ENCODE measurements around the gene ARG1.

ARG1 gene

DNA sequence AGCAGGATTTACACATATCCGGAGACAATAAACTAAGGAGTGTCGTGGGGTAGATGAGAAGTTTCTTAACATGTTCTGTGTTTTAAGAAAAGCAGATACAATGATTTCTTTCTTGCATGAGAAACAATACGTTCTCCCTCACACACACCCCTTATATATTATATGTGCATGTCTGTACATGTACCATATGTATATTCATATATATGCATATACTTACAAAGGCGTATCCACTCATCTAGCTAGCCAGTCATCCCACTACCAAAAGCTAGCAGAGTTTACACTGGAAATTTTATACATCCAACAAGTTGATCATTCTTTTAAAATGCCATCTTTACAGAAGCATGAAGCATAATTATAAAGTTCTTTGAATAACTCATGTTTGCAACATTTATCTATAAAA, 14.9 kb downstream of the ARG1 start:
- no peak for DNase-seq

GRCh38 chr6:131588643-131589042, 15.6 kb downstream of the ARG1 start:
- no peak for DNase-seq

- DNase-seq = no peak
Observed at GRCh38 chr6:131592935-131593334, 19.9 kb downstream of the ARG1 start.

DNA sequence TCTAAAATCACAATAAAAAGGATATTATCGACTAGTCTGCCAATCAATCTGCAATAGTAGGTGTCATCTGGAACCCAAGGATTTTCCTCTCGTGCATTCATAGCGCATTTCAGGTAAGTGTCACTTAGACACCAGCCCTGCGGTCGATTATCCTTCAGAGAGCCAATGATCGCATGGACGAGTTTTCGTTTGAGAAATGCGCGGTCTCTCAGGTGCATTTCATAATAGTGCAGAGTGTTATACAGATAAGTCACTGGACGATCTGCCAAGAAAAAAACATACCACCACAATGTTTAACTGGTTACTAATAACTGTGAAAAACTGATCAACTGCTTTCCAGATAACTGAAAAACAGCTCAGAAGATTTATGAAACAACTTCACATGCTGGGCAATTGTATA, 21.0 kb downstream of the ARG1 start:
- no peak for DNase-seq

GRCh38 chr6:131597446-131597845, 24.4 kb downstream of the ARG1 start:
- DNase-seq = no peak

DNA sequence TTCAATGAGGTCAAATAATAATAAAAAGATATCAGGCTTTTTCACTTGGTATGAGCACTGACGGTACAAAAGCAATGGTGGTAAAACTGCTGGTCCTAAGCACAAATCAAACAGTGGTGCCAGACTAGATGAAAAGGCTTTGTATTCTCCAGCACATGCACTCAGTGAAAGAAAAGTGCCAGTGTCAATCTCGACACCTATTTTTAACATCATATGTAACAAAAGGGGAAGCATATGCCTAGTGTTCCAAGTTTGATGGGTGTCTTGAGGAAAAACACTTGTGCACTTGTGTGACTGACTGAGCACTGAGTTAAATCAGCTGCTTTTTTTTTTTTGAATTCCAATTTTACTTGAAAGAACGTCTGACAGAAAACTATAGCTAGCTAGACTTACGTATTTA, 27.7 kb downstream of the ARG1 start:
- no peak for DNase-seq

- DNase-seq = no peak
Observed at GRCh38 chr6:131602781-131603312, 29.8 kb downstream of the ARG1 start.

DNA sequence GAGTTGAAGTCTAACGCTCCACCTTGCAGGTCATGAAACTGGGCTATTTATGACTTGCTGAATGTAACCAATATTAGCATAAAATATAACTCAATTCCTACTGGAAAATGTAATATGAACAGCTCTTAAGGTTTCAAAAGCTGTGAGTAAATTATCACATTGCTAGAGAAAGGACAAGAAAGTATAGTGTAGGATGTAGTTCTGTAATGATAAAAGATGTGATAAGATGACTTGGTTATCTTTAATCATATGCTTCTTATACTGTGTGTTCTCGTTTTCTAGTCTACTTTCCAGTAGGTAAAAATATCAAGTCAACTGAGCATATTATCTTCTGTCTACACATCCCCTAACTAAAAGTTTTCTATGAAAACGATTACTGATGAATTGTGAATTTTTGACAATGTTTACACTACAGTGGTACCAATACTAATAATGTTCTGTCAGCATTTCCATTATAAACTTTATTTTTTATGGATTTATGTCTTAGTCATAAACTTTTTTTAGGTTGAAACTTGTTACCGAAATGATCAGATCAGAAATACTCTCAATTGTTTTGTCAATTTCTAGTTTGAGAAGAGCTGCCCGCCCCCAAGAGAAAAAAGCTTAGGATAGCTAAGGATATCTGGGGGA, 40.4 kb downstream of the ARG1 start:
- DNase-seq = no peak

GRCh38 chr6:131615275-131615674, 42.2 kb downstream of the ARG1 start:
- no peak for DNase-seq

- peak; percentile 92 for DNase-seq
Observed at GRCh38 chr6:131627724-131628682, 55.0 kb downstream of the ARG1 start, which contains the start of gene MED23. Gene MED23, minus strand, starts transcription at chr6:131628242. Its CDS starts 193 bp downstream, at chr6:131628049.

DNA sequence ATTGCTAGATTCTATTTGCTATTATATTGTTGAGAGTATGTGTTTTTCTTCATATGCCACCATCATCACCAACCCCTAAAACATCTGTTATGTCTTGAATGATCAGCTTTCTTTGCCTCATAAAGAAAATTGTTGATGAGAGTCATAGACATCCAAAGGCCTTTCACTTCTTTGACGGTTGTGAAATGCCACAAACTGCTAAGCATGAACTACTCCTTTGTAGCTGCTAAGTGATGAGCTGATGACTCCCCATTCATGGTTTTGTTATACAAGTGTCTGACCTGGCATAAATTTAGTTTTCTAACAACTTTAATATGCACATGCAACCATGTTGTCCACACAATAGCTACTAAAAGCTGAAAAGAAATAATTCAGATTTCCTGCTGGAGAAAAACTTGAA, 55.7 kb downstream of the ARG1 start:
- no peak for DNase-seq

- DNase-seq = no peak
Observed at GRCh38 chr6:131629651-131630050, 56.6 kb downstream of the ARG1 start.

- DNase-seq = no peak
Observed at GRCh38 chr6:131631625-131632289, 58.7 kb downstream of the ARG1 start.
